ENCODE results near the gene IFNA10.
"Not testable (repeated sequence)": the region's sequence is repeated elsewhere in the genome, so short reads cannot be mapped to it uniquely, and the experiment has no call there.

Gene IFNA10

GRCh38 chr9:21187487-21187886, 19.5 kb downstream of the IFNA10 start, which contains the start of gene IFNA4:
TSS of gene IFNA4 (minus strand) at chr9:21187587. CDS start at chr9:21187531, 56 bp downstream.
- DNase-seq: not testable (repeated sequence)

GRCh38 chr9:21182810-21183736, 23.9 kb downstream of the IFNA10 start:
- not testable (repeated sequence) for DNase-seq

- DNase-seq: no peak
Observed at GRCh38 chr9:21174671-21175070, 32.3 kb downstream of the IFNA10 start.

GRCh38 chr9:21172156-21172555, 34.8 kb downstream of the IFNA10 start:
- no peak for DNase-seq

GRCh38 chr9:21171351-21171750, 35.6 kb downstream of the IFNA10 start:
- DNase-seq: no peak

- not testable (repeated sequence) for DNase-seq
Observed at GRCh38 chr9:21166560-21166959, 40.4 kb downstream of the IFNA10 start, which contains the start of gene IFNA21. TSS of gene IFNA21 (minus strand) at chr9:21166660. CDS start at chr9:21166612, 48 bp downstream.

- DNase-seq: no peak
Observed at GRCh38 chr9:21165516-21165915, 41.4 kb downstream of the IFNA10 start.

GRCh38 chr9:21160178-21160577, 46.8 kb downstream of the IFNA10 start:
- DNase-seq: no peak
